IPS-20b (cell line): ENCODE data around the gene RASL10B.

Experiments used
- H3K27ac ChIP-seq: one replicate; pipeline ENCODE4 v1.5.1; 2013; ENCODE audit warnings: low read length
- H3K27me3 ChIP-seq: 2 replicates; pipeline ENCODE4 v1.6.1; 2013; ENCODE audit warnings: mild to moderate bottlenecking, low read length, inconsistent platforms; ENCODE audit not compliant: insufficient read depth
- H3K36me3 ChIP-seq: 2 replicates; pipeline ENCODE4 v1.6.1; 2013; ENCODE audit warnings: low read depth, mild to moderate bottlenecking, inconsistent platforms, low read length, moderate library complexity; ENCODE audit not compliant: insufficient read depth
- H3K4me1 ChIP-seq: 2 replicates; pipeline ENCODE4 v1.6.1; 2013; ENCODE audit warnings: mild to moderate bottlenecking, control low read depth, inconsistent platforms, low read length, moderate library complexity; ENCODE audit not compliant: insufficient read depth
- H3K4me3 ChIP-seq: 2 replicates; pipeline ENCODE4 v1.5.1; 2013; ENCODE audit warnings: mild to moderate bottlenecking, low read length, inconsistent platforms
- H3K9ac ChIP-seq: 2 replicates; pipeline ENCODE4 v1.6.1; 2013; ENCODE audit warnings: low read depth, mild to moderate bottlenecking, inconsistent platforms, low read length, moderate library complexity
- H3K9me3 ChIP-seq: 2 replicates; pipeline ENCODE4 v1.6.1; 2013; ENCODE audit warnings: mild to moderate bottlenecking, low read depth, low read length, inconsistent platforms; ENCODE audit not compliant: insufficient read depth

Gene RASL10B

DNA sequence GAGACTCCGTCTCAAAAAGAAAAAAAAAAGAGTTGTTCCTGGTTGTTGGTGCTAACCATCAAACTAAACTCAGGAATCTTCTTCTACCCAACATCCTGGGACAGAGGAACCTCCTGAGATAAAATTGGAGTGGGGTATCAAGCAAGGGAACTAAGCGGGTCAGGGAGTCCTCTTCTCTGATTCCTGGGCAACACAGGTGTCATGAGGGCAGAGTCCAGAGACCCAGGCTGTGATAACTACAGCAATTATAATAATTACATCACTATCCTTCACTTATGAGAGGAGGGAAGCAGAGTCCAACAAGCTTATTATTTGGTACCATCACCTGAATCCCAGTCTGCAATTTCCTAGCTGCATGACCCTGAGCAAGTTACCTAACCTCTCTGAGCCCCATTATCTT is 37.4 kb downstream of the RASL10B start:
- H3K9ac ChIP-seq: no peak overlapping the region
- no peaks in the 10 kb centered on the region for H3K36me3 ChIP-seq
- H3K4me1 ChIP-seq: no peaks in the 10 kb centered on the region; the same call in 1 of the 2 replicates
- no peaks in the 10 kb centered on the region for H3K9me3 ChIP-seq
- H3K27me3 ChIP-seq: peaks cover 17% of the 10 kb centered on the region; the same call in 1 of the 2 replicates
- H3K27ac ChIP-seq: no peak overlapping the region
- no peak overlapping the region for H3K4me3 ChIP-seq

DNA sequence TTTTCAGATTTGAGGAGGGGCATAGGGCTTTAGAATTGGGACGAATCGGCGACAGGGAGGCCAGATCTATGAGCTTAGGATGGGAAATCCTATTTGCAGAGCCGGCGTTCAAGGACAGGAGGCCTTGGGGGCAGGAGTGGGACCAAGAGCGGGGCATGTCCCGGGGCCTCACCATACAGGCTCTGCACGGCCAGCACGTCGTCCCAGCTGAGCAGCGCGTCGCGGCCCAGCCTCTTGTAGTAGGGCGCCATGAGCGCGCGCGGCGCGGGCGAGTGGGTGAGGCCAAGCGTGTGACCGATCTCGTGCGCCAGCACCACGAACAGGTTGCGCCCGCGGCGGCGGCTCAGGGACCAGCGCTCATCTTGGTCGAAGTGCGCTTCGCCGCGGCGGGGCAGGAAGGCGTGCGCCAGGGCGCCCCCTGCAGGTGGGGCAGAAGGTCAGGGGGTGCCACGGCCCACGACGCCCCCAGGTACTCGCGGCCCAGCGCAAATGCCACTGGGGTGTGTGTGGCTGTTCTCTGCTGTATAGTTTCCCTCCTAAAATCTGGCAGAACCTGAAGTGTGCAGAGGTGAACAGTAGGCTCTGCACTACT is 38.6 kb downstream of the RASL10B start:
- Histone ChIP-seq H3K9me3 (no peaks in the 10 kb centered on the region), H3K27me3 (peaks cover 13% of the 10 kb centered on the region; the same call in 1 of the 2 replicates)

DNA sequence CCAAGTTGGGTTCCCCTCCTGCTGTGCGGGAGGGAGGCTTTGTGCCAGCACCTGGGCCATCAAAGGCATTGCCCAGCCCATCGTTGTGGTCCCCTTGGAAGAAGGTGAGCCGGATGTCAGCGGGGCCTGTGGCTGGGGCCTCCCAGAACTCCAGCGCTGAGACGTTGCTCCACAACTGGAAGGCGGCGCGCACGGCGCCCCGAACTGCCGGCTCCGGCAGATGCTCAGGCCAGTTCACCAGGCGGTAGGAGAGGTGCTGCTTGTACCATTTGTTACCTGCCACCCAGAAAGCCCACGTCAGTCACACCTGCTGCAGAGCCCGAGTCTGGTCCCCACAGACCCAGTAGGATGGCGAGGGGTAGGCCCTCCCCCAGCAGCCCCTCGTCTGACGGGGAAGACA is 41.7 kb downstream of the RASL10B start:
- H3K4me3 ChIP-seq: no peak overlapping the region
- H3K27ac ChIP-seq: no peak overlapping the region
- no peaks in the 10 kb centered on the region for H3K9me3 ChIP-seq
- H3K9ac ChIP-seq: no peak overlapping the region
- H3K4me1 ChIP-seq: no peaks in the 10 kb centered on the region; the same call in 1 of the 2 replicates
- H3K36me3 ChIP-seq: no peaks in the 10 kb centered on the region
- H3K27me3 ChIP-seq: no peaks in the 10 kb centered on the region

More for the DNA sequence above, 38.6 kb downstream of the RASL10B start:
- Histone ChIP-seq H3K9ac (no peak overlapping the region), H3K4me3 (no peak overlapping the region), H3K36me3 (no peaks in the 10 kb centered on the region), H3K27ac (no peak overlapping the region), H3K4me1 (no peaks in the 10 kb centered on the region; the same call in 1 of the 2 replicates)

DNA sequence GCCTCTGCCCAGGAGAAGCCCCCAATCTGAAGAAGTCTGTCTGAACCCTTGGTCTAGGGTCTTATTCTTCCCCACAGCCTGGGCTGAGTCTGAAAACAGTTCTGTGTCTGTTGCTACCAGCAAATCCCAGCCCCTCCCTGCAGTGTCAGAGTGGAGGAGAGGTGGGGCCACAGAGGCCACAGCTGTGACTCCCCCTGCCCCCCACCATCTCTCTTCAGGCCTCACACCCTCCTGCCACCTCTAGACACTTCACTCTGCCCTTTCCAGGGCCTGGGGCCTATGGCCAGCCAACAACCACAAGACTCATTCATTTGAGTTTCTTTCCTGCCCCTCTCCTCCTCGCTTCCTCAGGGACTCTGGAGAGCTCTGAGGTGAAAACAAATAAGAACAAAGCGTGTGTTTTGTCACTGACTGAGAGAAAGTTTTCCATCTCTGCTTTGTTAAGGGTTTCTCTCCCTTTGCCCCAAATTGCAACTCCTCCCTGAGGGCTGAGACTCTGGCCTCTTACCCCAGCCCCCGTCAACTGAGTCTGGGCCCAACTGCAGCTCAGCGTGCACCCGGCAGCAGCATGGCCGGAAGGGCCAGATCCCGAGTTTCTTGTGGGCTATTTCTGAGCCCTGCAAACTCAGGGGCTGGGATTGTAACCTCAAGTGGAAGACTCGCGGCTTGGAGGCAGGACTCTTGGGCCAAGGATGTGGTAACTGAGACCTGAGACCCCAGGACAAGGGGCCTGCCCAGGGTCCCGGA is 42.4 kb downstream of the RASL10B start:
- Histone ChIP-seq H3K36me3 (no peaks in the 10 kb centered on the region), H3K27ac (no peak overlapping the region), H3K4me3 (no peak overlapping the region), H3K4me1 (no peaks in the 10 kb centered on the region; the same call in 1 of the 2 replicates), H3K9me3 (no peaks in the 10 kb centered on the region), H3K27me3 (no peaks in the 10 kb centered on the region), H3K9ac (no peak overlapping the region)

DNA sequence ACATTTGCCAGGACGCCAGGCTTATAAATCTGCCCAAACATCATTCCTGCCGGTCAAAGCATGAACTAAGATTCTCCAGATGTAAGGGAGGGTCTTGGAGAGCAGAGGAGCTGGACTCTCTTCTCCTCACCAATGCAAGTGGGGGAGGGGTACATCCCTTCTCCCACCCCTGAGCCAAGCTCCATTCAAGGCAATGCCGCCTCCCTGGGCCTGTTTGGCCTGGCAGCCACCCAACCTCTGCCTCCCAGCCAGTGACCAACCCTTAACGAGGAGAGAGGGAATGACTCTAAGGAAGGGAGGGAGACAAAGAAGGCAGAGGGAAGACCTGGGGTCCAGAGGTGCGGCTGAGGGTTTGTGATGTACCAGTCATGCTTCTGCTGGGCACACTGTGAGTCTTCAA is 43.1 kb downstream of the RASL10B start:
- Histone ChIP-seq H3K27ac (no peak overlapping the region), H3K4me3 (no peak overlapping the region), H3K9ac (no peak overlapping the region)

GRCh38 chr17:35775039-35775438 is 43.6 kb downstream of the RASL10B start:
- H3K4me3 ChIP-seq: no peak overlapping the region
- no peaks in the 10 kb centered on the region for H3K36me3 ChIP-seq
- no peaks in the 10 kb centered on the region; the same call in 1 of the 2 replicates for H3K4me1 ChIP-seq
- H3K27me3 ChIP-seq: no peaks in the 10 kb centered on the region
- no peak overlapping the region for H3K9ac ChIP-seq
- no peaks in the 10 kb centered on the region for H3K9me3 ChIP-seq
- no peak overlapping the region for H3K27ac ChIP-seq

More for the DNA sequence above, 43.1 kb downstream of the RASL10B start:
- Histone ChIP-seq H3K9me3 (no peaks in the 10 kb centered on the region), H3K36me3 (no peaks in the 10 kb centered on the region), H3K27me3 (no peaks in the 10 kb centered on the region), H3K4me1 (no peaks in the 10 kb centered on the region; the same call in 1 of the 2 replicates)

DNA sequence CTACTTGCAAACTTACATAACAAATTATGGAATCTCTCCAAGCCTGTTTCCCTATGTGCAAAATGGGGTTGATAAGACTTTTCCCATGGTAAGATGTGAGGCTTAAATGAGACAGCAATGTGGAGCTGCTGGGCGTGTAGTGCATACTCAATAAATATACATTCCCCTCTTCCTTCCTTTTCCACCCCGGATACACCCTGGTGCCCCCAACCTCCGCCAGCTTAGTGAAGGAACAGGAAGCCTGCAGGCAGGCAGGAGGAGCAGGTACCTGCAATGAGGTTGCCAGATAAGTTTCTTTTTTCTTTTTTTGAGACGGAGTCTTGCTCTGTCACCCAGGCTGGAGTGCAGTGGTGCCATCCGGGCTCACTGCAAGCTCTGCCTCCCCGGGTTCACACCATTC is 44.1 kb downstream of the RASL10B start:
- H3K27ac ChIP-seq: no peak overlapping the region
- no peaks in the 10 kb centered on the region for H3K9me3 ChIP-seq
- H3K9ac ChIP-seq: no peak overlapping the region
- no peaks in the 10 kb centered on the region for H3K36me3 ChIP-seq
- H3K4me1 ChIP-seq: no peaks in the 10 kb centered on the region; the same call in 1 of the 2 replicates
- H3K27me3 ChIP-seq: no peaks in the 10 kb centered on the region
- no peak overlapping the region for H3K4me3 ChIP-seq

- Histone ChIP-seq H3K9ac (no peak overlapping the region), H3K27ac (no peak overlapping the region)
Measured at GRCh38 chr17:35778641-35779196, 47.3 kb downstream of the RASL10B start.

DNA sequence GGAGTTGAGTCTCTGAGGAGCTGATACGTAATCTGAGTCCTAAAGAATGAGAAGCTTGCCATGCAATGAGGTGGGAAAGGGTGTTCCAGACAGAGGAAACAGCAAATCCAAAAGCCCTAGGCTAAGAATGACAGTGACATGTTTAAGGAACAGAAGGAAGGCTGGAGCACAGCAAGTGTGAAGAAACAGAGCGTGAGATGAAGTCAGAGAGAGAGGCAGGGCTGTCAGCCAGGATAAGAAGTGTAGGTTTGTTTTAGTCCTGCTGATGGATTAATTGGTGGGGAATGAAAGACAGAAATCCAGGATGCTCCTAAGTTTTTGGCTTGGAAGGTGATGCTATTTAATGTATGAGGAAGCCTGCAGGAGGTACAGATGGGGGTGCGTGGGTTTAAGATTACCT is 49.5 kb downstream of the RASL10B start:
- H3K4me1 ChIP-seq: no peaks in the 10 kb centered on the region
- no peaks in the 10 kb centered on the region for H3K36me3 ChIP-seq
- no peaks in the 10 kb centered on the region for H3K9me3 ChIP-seq
- H3K9ac ChIP-seq: no peak overlapping the region
- H3K27ac ChIP-seq: no peak overlapping the region
- no peak overlapping the region for H3K4me3 ChIP-seq
- H3K27me3 ChIP-seq: no peaks in the 10 kb centered on the region; the same call in 1 of the 2 replicates

More at GRCh38 chr17:35778641-35779196, 47.3 kb downstream of the RASL10B start:
- Histone ChIP-seq H3K27me3 (no peaks in the 10 kb centered on the region; the same call in 1 of the 2 replicates), H3K9me3 (no peaks in the 10 kb centered on the region), H3K4me1 (no peaks in the 10 kb centered on the region; the same call in 1 of the 2 replicates), H3K36me3 (no peaks in the 10 kb centered on the region), H3K4me3 (no peak overlapping the region)

DNA sequence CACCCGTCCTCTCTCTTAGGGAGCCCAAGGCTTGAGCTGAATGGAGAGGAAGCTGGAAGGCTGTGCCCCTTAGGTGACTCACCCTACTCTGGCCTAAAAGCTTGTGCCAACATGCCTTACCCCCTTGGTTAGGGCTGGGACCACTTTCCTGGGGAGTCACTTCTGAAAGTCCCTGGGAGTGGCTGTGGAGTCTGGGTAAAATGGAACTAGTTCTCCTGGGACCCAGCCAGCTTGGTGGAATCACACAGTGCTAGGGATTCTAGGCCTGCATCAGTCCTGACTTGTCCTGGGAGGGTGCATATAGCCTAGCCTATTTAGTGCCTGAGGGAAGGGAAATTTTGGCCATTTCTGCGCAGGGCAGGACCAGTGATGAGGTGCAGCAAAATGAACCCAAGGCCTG is 53.5 kb downstream of the RASL10B start:
- H3K9me3 ChIP-seq: no peaks in the 10 kb centered on the region
- H3K27me3 ChIP-seq: peaks cover 10% of the 10 kb centered on the region
- H3K27ac ChIP-seq: no peak overlapping the region
- no peaks in the 10 kb centered on the region for H3K4me1 ChIP-seq
- no peaks in the 10 kb centered on the region for H3K36me3 ChIP-seq
- no peak overlapping the region for H3K4me3 ChIP-seq
- no peak overlapping the region for H3K9ac ChIP-seq

GRCh38 chr17:35786941-35787432 is 55.5 kb downstream of the RASL10B start:
- Histone ChIP-seq H3K36me3 (no peaks in the 10 kb centered on the region), H3K9ac (no peak overlapping the region), H3K27me3 (peaks cover 22% of the 10 kb centered on the region), H3K4me3 (no peak overlapping the region), H3K27ac (no peak overlapping the region), H3K4me1 (no peaks in the 10 kb centered on the region), H3K9me3 (no peaks in the 10 kb centered on the region)
